ENCODE results near the gene GHRL. TPM values are rescaled to one million over a fixed set of nuclear protein-coding genes. Genes with fewer than 3 reads are reported as not detected.

GHRL gene
- total and polyA plus RNA-seq, 2 of the 4 experiments (the other 2 are of a cell fraction), result 0.27 TPM; not detected in 1

DNA sequence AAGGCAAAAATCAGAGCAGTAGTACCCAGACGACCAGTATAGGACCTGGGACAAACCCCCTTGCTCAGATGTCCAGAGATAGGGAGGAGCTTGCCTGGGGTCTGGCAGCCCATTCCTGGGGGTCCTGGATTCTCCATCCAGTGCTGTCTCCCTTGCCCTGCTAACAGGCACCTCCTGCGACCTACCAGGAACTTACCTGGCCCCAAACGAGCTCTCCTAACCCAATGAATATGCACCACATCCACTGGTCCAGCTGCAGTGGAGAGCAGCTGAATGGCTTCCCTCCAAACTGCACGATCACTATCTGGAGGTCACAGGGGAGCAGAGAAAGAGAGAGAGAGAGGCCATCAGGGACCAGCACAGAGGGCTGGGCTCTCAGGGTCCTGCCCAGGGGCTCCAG, 47.3 kb upstream of the GHRL start:
- no peaks in the 10 kb centered on the region for H3K4me1 ChIP-seq (ENCODE audit: control insufficient read depth, insufficient read depth, low read length)
- no peak overlapping the region for H3K14ac ChIP-seq (replicated peaks; ENCODE audit: low read depth, low read length)
- no peak overlapping the region for H3K9ac ChIP-seq (ENCODE audit: low read depth, low read length)
- H3K4me2 ChIP-seq (ENCODE audit: low read depth, low read length), result no peak overlapping the region
- no peak overlapping the region for H2BK120ac ChIP-seq (ENCODE audit: low read depth, low read length)
- H4K20me1 ChIP-seq (ENCODE audit: insufficient read depth, low read length), result peaks cover 6% of the 10 kb centered on the region; the same call in 1 of the 2 replicates
- H3K79me1 ChIP-seq (ENCODE audit: low read depth in 1 of 2, low read length in 2 of 2), result no peaks in the 10 kb centered on the region
- TF ChIP-seq, protein P1, sequence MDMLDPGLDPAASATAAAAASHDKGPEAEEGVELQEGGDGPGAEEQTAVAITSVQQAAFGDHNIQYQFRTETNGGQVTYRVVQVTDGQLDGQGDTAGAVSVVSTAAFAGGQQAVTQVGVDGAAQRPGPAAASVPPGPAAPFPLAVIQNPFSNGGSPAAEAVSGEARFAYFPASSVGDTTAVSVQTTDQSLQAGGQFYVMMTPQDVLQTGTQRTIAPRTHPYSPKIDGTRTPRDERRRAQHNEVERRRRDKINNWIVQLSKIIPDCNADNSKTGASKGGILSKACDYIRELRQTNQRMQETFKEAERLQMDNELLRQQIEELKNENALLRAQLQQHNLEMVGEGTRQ (IDR thresholded peaks at IDR 0.05; ENCODE audit: low read depth, low read length), result no peak
- TF ChIP-seq NFE2L2 (IDR thresholded peaks at IDR 0.05; ENCODE audit: low read depth, low read length) (no peak), MXI1 (IDR thresholded peaks at IDR 0.05; ENCODE audit: borderline replicate concordance, low read depth, low read length) (no peak)
- H2AK9ac ChIP-seq (replicated peaks; ENCODE audit: low read depth, low read length, poor library complexity), result no peak overlapping the region
- H4K5ac ChIP-seq (ENCODE audit: low read depth, low read length), result no peak overlapping the region
- H3K23ac ChIP-seq (ENCODE audit: low read depth, low read length), result no peak overlapping the region
- H3K9me3 ChIP-seq (ENCODE audit: control insufficient read depth, insufficient read depth, low read length), result no peaks in the 10 kb centered on the region
- dilution Hi-C loops (cut with HindIII; ENCODE audit: low sequenced_read_pairs, unreplicated experiment) (no loop called here), intact Hi-C loops (cut with micrococcal nuclease) (no loop called here), in situ Hi-C loops (cut with MboI; ENCODE audit: low sequenced_read_pairs) (loop anchor here (5.0 kb wide), 1 partner anchor 397 kb away; no protein-coding TSS in a partner anchor)
- ChIA-PET POLR2A (ENCODE audit: unreplicated experiment) (no interaction called here), CTCF (interaction anchor here (1.2 kb wide), 1 partner anchor 26 kb away, joined by 5 read pairs; no protein-coding TSS in a partner anchor)
- no peak overlapping the region for H3K56ac ChIP-seq (ENCODE audit: extremely low read depth, insufficient read depth, low read length)
- DNase-seq (no peak), ATAC-seq (ENCODE audit: low read depth) (no peak)
- H3K4me3 ChIP-seq (ENCODE audit: insufficient read depth, low read depth, low read length), result no peak overlapping the region
- no peak overlapping the region for H4K91ac ChIP-seq (ENCODE audit: insufficient read depth, low read depth, low read length)
- H3K9me1 ChIP-seq (ENCODE audit: insufficient read depth, low read length), result no peaks in the 10 kb centered on the region
- no peak overlapping the region for H3K4ac ChIP-seq (ENCODE audit: low read depth, low read length)
- H2BK15ac ChIP-seq (ENCODE audit: low read depth, low read length), result no peak overlapping the region
- H2AFZ ChIP-seq (replicated peaks; ENCODE audit: low read length, poor library complexity), result no peak overlapping the region
- no peak overlapping the region for H2BK5ac ChIP-seq (ENCODE audit: low read depth, low read length, poor library complexity, severe bottlenecking)
- peaks cover 25% of the 10 kb centered on the region; the same call in 1 of the 2 replicates for H3K27me3 ChIP-seq (ENCODE audit: control insufficient read depth, insufficient read depth, low read length)
- no TSS peak for BruUV-seq (replicated peaks)
- H2BK20ac ChIP-seq (ENCODE audit: low read depth, low read length), result no peak overlapping the region
- H2AK5ac ChIP-seq (ENCODE audit: low read depth, low read length), result no peak overlapping the region
- WGBS, 2 experiments (ENCODE audit: extremely low coverage in 2 of 2, insufficient read length in 1 of 2), result no CpG with 5 or more reads among the region's 4 CpGs
- no peak overlapping the region for H3K27ac ChIP-seq (ENCODE audit: insufficient read depth, low read length)
- H3K18ac ChIP-seq (ENCODE audit: low read depth, low read length), result no peak overlapping the region
- no peak overlapping the region for H4K8ac ChIP-seq (ENCODE audit: low read depth in 2 of 2, low read length in 2 of 2)
- H3K36me3 ChIP-seq (ENCODE audit: control insufficient read depth, insufficient read depth, low read length), result no peaks in the 10 kb centered on the region

Data from IMR-90 (cell line).